Ishikawa (cell line): Measurements from ENCODE around the gene WDR41.

Experiments used
- CREB1 ChIP-seq: IDR thresholded peaks from 2 replicates; pipeline ENCODE4 v1.6.1; 2012; ENCODE audit warnings: low read depth
- TF ChIP-seq, protein P1 (sequence below): IDR thresholded peaks from 2 replicates; pipeline ENCODE4 v1.6.1; 2012; ENCODE audit warnings: low read depth, mild to moderate bottlenecking

DNA sequence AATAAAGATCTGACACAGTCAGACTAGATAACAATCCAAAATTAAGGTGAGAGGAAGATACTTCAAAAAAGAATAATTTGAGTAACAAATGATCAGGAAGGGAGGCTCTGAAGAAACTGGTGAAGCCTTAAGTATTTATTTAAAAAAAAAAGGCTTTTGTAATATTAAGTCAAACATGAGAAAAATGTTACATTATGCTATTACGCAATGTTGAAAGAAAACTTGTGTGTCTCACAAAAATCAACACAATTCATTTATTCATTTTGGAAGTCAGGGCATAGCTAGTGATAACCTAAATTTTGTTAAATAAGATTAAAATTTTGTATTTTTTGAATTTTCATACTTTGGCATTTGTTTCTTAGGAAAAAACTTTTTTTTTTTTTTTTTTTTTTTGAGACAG is 28.2 kb downstream of the WDR41 start:
- TF ChIP-seq CREB1: no peak
- TF ChIP-seq, protein P1, sequence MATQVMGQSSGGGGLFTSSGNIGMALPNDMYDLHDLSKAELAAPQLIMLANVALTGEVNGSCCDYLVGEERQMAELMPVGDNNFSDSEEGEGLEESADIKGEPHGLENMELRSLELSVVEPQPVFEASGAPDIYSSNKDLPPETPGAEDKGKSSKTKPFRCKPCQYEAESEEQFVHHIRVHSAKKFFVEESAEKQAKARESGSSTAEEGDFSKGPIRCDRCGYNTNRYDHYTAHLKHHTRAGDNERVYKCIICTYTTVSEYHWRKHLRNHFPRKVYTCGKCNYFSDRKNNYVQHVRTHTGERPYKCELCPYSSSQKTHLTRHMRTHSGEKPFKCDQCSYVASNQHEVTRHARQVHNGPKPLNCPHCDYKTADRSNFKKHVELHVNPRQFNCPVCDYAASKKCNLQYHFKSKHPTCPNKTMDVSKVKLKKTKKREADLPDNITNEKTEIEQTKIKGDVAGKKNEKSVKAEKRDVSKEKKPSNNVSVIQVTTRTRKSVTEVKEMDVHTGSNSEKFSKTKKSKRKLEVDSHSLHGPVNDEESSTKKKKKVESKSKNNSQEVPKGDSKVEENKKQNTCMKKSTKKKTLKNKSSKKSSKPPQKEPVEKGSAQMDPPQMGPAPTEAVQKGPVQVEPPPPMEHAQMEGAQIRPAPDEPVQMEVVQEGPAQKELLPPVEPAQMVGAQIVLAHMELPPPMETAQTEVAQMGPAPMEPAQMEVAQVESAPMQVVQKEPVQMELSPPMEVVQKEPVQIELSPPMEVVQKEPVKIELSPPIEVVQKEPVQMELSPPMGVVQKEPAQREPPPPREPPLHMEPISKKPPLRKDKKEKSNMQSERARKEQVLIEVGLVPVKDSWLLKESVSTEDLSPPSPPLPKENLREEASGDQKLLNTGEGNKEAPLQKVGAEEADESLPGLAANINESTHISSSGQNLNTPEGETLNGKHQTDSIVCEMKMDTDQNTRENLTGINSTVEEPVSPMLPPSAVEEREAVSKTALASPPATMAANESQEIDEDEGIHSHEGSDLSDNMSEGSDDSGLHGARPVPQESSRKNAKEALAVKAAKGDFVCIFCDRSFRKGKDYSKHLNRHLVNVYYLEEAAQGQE: no peak
